HG03045 (cell line): ENCODE data around the gene ZBTB44.
"Not testable (repeated sequence)": the region's sequence is repeated elsewhere in the genome, so short reads cannot be mapped to it uniquely, and the experiment has no call there.

ENCODE experiments used
- ATAC-seq: cut with Tn5 transposase; IDR thresholded peaks from one replicate; pipeline ENCODE4 v1.9.1; 2021; ENCODE audit warnings: mild to moderate bottlenecking, moderate library complexity; ENCODE audit not compliant: unreplicated experiment

ZBTB44 gene

GRCh38 chr11:130314750-130315285 is at the start of gene ZBTB44:
TSS of gene ZBTB44 (minus strand) at chr11:130314917. CDS start at chr11:130261873, 53,044 bp downstream.
- ATAC-seq = peak; percentile 66

GRCh38 chr11:130359419-130359818 is 44.7 kb upstream of the ZBTB44 start:
- no peak for ATAC-seq

GRCh38 chr11:130358398-130358797 is 43.7 kb upstream of the ZBTB44 start:
- ATAC-seq = no peak

- ATAC-seq = no peak
Measured at GRCh38 chr11:130347261-130347660, 32.5 kb upstream of the ZBTB44 start.

GRCh38 chr11:130344841-130345240 is 30.1 kb upstream of the ZBTB44 start:
- no peak for ATAC-seq

GRCh38 chr11:130340671-130341319 is 26.1 kb upstream of the ZBTB44 start:
- no peak for ATAC-seq

- no peak for ATAC-seq
Measured at GRCh38 chr11:130338667-130339066, 23.9 kb upstream of the ZBTB44 start.

GRCh38 chr11:130337281-130338089 is 22.8 kb upstream of the ZBTB44 start:
- no peak for ATAC-seq

- not testable (repeated sequence) for ATAC-seq
Measured at GRCh38 chr11:130331397-130331796, 16.7 kb upstream of the ZBTB44 start.

- no peak for ATAC-seq
Measured at GRCh38 chr11:130330101-130330684, 15.5 kb upstream of the ZBTB44 start.

GRCh38 chr11:130328420-130328819 is 13.7 kb upstream of the ZBTB44 start:
- ATAC-seq = no peak

- ATAC-seq = no peak
Measured at GRCh38 chr11:130327716-130328115, 13.0 kb upstream of the ZBTB44 start.

GRCh38 chr11:130325691-130326090 is 11.0 kb upstream of the ZBTB44 start:
- no peak for ATAC-seq

- ATAC-seq = no peak
Measured at GRCh38 chr11:130323452-130324450, 9.0 kb upstream of the ZBTB44 start.

GRCh38 chr11:130322126-130322525 is 7.4 kb upstream of the ZBTB44 start:
- no peak for ATAC-seq

- ATAC-seq = no peak
Measured at GRCh38 chr11:130318031-130318673, 3.4 kb upstream of the ZBTB44 start.

GRCh38 chr11:130315354-130315970 is 745 bp upstream of the ZBTB44 start:
- ATAC-seq = peak; percentile 32

- peak; percentile 57 for ATAC-seq
Measured at GRCh38 chr11:130314184-130314749, 450 bp downstream of the ZBTB44 start.
